ENCODE measurements around the gene COBL. TPM values are rescaled to one million over a fixed set of nuclear protein-coding genes. Genes with fewer than 3 reads are reported as not detected.

Gene COBL
- total RNA-seq, 1 experiment from 2014 or later: 1.2 TPM

DNA sequence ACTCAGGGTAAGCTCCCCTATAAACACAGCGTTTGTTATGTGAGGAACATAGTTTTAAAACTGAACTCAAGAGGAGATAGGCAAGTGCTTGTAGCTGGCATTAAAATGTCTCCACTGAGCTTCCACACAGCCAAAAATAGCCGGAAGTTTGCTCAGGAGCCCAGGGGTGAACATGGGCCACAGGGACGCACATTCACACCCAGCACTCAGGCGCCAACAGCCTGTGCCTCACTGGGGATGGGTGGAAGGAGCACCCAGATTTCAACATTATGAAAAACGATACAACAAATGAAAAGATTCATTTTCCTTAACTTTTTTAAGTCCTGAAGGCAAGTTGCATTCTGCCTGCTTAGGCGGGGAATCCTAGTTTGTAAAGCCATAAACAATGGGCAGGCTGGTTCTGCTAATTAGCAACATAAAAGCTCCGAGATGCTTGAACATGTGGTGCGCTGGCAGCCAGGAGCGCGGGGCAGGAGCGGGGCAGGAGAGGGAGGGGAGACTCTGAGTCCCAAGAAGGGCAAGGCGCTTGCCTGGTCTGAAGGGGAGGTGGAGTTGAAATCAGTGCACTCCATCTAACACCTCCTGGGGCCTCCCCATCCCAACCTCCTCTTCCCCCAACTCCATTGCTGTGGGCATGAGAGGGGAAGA lies 235.9 kb downstream of the COBL start:
- no peak for DNase-seq (ENCODE audit: low read depth)

DNA sequence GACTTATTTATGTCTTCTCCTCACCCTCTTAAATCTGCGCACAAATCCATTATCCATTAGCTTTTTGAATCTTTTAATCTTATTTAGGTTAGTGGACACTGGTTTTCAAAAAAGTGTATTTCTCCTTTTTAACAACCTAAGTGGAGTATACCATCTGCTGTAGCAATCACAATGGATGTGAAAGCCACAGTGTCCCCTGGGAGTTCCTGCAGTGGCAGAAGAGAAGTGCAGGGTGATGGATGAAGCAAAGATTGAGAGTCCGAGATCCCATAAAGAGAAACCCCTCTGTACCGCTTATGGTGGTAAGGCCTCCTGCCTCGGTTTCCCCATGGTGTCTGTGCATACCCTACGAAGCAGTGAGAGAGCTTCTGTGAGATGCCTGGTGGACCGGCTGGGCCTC lies 236.4 kb downstream of the COBL start:
- DNase-seq (ENCODE audit: low read depth): no peak

DNA sequence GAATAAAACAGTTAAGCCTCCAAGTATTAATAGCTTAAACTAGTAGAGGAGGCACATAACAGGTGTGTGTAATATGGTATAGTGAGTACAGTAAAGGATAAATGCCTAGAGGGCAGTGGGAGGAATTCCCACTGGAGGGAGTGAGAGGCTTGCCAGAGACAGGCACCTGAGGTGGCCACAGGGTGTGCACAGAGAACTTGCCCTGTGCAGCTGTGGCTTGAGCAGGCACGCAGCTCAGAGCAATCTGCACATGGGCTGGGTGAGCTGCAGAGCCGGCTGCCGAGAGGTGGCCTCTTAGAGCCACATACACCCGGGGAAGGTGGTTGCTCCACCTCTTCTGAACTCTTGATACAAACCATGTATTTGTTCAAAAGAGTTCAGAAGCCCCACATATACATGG lies 237.1 kb downstream of the COBL start:
- no peak for DNase-seq (ENCODE audit: low read depth)

DNA sequence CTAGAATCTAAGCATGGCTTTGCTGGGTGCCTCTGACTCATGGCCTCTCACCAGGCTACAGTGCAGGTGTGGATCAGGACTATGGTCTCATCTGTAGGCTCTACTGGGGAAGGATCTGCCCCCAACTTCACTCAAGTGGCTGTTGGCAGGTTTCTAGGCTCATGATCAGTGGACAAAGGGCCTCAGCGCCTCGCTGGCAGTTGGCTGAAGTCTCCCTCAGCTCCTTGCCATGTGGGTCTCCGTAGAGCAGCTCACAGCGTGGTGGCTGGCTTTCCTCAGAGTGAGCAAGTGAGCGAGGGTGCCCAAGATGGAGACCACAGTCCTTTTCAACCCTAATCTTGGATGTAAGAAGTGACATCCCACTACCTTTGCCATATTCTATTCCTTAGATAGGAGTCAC lies 238.0 kb downstream of the COBL start:
- DNase-seq (ENCODE audit: low read depth): no peak

DNA sequence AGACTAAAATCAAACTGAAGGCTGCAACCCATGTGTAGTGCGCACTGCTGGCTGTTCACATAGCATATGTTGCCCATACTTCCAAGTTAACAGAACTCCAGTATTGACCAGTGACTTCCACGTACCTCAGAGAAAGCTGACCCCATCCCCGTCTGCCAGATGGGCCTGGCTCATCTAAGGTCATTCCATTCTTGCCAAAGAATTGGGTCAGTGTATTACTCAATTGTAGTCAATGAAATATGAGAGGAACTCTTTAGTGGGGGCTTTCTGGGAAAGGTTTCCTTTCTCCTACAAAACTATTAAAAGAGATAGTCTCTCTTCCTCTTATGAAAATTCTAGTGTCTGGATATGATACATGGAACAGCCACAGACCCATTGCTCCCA lies 238.6 kb downstream of the COBL start:
- DNase-seq (ENCODE audit: low read depth): no peak

DNA sequence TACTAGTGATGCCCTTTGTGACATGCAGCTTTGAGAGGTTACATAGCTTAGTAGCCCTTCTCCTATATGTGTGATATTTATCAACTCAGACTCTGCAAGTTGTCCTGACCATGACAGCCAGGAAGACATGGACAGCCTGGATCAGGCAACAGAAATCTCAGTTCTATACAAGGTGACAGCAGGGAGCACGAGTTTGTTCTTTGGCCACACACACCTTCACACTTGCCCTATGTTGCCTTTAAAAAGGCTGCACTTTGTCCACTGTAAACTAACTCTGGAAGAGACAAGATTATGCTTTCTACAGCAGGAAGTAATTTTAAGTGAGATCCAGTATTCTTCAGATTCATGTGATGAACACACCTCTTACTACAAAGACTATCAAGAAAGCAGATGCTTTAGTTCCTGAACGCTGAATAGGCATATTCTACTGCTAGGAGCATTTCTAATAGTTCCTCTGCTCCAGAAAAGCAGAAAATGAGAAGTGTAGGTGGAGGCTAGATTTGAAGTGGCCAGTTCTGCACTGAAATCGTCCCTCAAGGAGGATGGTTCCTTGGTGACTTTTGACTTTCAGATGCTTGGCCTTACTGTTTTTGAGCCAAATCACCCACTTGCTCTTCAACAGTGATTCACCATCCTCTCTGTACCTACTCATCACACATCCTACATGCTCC lies 239.2 kb downstream of the COBL start:
- no peak for DNase-seq (ENCODE audit: low read depth)

DNA sequence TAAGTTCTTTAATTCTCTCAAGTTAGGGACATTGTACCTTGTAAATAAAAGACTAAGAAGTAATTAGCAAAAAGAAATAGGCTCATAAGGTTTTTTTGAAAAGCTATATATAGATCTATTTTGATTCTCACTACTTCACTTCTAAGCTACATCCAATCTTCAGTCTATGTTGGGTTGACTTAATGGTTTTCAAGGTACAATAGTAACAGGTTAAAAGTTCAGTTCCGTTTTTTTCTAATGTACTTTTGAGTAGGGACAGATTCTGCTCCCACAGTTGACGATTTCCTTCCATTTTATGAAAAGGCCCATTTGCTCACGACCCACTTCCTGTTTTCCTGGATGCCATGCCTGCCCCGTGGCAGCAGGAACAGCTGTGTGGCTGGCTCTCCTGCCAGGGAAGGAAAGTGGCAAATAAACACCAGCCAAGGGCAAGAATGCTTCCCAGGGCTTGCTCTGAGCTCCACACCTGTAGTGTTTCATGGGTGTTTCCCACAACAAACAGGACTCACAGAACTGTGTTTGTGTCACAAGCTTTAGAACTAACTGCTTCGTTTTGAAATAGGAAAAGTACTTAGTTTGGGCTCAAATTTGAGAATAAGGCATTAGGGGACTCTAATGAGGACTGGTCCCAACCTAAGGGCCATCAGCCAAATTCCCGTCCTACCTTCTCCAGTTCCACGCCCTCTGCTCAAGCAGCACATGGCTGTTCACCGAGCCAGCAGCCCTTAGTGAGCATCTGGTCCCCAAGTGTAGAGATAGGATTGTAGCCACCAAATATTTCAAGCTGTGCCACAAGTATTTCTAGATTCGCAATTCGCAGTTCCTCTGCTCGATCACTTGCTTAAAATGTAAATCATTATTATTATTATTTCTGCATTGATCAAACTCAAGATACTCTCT lies 240.7 kb downstream of the COBL start:
- DNase-seq (ENCODE audit: low read depth): no peak

DNA sequence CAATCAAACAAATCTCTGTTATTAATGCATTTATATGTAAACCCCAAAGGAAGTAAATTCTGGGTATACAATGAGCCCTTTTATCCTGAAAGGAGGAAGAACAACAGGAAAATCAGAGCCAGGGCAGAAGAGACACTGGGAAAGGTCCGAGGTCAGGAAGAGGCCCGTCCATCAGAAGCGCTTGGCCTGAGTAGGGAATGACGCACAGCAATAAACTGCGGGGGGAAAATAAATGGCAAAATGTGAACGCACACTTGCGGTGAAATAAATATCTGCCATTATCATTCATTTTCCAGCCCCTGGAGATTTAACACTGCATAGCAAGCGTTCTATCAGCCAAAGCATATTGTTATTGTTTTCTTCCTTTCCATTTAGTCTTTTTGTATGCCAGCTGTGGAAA lies 243.4 kb downstream of the COBL start:
- DNase-seq (ENCODE audit: low read depth): no peak

DNA sequence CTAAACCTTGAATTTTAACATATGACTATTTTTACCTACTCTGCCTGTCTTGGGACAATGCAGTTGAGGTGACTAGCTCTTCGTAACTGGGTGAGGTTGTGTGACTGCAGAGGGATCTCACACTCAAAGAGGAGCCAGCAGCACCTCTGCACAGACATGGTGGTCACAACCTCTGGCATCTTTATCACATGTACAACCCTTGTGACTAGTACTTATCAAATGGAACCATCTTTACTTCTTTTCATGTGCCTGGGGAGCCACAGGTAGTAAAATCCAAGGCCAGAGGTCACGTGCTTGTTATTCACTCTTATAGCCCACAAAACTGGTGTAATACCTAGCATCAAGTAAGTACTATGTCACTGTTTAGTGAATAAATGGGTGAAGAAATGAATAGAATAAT lies 244.3 kb downstream of the COBL start:
- DNase-seq (ENCODE audit: low read depth): no peak

DNA sequence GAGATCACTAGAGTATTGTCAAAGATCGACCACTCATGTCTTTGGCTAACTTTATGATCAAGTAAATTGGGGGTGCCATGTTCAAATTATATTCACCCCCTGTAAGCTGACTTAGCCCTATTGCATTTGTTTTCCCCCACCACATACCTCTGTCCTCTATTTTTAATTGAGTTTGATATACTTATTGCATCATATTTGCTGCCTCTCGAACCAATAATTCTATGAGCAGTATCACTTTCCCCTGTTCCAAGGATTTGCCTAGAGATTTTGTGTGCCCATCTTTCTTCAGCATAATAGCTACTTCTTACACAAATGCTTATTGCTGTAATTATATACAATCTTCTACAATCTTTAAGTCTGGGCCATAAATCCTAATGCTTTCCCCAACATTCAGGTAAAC lies 245.2 kb downstream of the COBL start:
- no peak for DNase-seq (ENCODE audit: low read depth)

DNA sequence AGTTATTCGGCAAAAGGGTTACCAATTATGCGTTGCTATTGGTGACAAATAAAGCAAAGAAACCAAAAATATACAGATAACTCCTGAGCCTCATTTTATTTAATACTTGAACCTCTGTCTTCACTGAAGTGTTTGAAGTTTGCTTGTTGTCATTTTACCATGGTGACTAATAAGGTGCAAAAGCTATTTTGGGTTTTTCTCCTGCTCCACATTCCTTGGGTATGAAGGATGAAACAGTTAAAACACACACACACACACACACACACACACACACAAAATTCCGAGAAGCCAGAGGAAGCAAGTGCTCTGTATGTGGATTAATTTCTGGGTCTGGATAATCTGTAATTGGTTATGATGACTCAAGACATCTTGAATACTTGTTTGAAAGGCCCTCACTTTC lies 246.5 kb downstream of the COBL start:
- DNase-seq (ENCODE audit: low read depth): no peak

DNA sequence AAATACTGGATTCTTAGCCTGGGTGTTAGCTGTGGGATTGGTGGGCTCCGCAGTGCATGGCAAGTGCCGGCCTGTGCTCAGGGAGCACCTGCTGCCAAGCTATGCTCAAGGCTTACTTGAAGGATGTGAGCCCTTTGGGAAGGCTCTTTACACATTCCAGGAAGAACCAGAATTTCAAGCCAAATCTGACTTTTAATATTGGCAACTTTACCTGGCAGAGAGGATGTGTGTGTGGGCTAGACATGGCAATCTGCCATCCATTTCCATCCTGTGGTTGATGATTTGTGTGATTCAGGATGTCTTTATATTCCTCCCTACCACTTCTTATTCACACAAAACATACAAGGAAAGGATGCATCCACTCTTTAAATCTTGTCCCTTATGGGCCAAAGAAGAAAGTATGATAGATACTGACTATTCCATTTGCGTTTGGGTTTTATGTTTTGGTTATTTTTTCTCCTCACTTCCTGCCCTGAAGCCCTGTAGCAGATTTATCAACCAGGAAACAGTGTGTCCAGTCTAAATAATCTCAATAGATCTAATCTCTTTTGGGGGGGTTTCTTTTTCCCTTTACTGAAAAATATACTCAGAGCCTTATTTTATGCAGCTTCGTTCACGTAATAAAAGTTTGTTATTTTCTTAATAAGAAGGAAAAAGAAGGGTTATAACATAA lies 247.1 kb downstream of the COBL start:
- DNase-seq (ENCODE audit: low read depth): peak; percentile 36

DNA sequence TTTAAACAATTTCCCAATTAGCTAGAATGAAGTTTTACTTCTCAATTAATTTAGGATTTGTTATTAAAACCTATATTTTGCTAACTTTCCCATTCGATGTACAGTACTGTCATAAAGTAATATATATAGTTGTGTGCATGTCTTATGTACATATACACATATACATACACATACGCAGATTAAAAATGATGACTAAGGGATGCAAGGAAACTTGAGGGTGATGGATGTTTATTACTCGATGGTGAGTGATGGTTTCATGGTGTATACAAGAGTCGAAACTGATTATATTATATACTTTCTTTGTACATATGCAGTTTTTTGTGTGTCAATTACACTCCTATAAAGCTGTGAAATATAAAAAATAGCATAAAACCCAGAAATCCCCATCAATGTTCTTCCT lies 248.2 kb downstream of the COBL start:
- DNase-seq (ENCODE audit: low read depth): no peak

DNA sequence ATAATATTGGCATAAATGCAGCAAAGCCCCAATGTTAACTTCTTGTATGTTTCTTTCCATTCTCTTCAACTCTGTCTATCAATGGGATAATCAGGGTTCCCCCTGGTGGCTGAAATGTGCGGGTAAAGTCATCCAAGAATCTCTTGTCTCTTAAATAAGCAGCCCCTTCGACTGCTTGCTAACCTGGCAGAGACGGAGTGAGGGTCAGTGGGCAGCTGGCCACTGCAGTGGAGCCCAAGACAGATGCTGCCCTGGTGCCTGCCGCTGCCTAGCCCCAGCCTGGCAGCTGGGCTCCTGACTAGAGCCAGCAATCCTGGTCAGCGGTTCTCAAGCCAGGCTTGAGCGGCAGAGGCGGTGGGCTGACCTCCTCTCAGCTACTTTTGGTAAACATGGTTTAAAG lies 248.9 kb downstream of the COBL start:
- peak; percentile 41 for DNase-seq (ENCODE audit: low read depth)

DNA sequence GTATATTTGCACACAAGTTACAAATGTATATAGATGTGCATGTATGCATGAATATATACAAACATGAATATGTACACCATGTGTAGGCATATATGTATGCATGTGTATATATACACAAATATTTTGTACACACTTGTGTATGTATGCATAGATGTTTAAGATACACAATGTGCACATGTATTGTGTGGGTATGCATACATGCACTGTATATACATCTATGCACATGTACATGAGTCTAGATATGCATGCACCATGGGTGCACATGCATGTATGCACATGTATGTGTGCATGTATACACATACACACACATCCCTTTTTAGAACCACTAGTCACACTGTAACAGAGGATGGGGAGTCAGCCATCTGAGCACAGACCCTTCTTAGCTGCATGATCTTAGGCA lies 249.4 kb downstream of the COBL start:
- DNase-seq (ENCODE audit: low read depth): no peak

DNA sequence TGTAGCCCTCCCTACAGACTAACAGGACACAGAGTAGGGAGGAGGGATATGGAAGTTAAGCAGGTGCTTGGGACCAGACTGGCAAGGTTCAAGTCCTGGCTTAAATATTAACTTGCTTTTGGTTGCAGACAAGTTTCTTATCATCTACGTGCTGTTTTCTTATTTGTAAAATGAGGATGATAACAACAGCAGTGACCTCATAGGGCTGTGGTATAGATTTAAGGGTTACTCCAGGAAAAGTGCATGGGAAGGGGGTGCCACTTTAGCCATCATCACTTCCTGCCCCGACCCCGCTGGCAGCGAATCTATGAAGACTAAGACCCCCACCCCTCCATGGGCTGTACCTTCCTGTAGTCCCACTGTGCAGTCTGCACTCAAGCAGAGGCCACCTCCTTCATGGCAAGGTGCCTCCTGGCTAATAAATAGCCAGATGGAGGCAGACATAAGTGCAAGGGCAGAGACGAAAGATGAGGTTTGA lies 250.2 kb downstream of the COBL start:
- DNase-seq (ENCODE audit: low read depth): no peak

DNA sequence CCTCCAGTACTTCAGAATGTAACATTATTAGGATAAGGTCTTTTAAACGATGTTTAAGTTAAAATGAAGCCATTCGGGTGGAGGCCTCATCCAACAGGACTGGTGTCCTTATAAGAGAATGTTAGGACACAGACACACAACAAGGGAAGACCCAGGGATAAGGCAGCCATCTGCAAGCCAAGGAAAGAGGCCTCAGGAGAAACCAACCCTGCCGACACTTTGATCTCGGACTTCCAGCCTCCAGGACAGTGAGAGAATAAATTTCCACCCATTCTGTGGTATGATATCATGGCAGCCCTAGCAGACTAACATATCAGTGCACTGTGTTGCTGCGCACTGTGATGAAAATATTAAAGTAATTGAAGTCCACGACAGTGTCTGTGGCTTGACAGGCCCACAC lies 250.8 kb downstream of the COBL start:
- no peak for DNase-seq (ENCODE audit: low read depth)

DNA sequence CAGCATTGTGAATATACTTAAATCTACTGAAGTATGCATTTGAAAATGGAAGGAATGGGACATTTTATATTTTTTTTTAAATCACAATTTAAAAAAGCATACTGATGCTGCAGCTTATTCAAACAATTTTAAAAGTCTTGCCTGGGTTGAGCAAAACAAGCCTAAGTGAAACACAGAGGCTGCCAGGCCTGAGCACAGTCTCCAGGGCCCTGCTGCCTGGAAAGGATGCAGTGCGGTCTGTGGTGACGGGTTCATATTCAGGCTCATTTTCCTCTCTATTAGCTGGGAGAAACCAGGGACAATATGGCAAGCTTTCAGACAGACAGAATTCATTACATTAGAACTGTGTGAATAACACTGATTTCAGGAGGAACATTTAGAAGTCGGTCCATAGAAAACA lies 251.9 kb downstream of the COBL start:
- DNase-seq (ENCODE audit: low read depth): no peak

DNA sequence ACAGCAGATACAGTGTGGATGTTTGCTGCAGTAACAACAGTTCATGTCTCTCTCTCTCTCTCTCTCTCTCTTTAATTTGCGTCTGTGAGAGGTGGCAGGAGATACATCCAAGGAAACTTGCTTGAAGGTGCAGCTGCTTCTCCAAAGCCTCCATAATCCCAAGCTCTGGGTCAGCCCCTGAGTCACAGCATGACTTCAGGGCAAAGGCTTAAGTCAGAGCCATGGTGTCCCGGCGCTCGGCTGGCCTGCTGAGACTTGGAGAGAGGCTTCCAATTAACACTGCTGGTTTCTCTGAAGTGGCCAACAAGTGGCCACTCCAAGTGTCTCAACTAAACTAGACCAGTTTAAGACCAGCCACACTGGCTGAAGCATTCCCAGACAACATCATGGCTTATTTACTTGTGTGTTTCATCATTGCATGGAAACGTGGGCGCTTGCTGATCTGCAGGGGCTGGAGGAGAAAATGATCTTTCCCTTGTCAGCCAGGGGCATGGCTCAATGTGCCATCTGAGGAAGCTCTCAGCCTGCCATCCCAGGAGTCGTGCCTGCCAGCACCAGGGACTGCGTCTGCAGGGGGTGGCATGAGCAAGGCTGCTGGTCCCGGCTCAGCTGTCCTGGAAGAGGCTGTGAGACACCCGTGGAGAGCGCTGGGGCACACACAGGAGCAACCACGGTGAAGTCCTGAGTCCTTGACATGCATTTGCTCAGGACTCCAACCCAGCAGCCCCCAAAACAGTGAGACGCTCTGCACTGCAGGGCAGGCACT lies 254.2 kb downstream of the COBL start:
- DNase-seq (ENCODE audit: low read depth): no peak

DNA sequence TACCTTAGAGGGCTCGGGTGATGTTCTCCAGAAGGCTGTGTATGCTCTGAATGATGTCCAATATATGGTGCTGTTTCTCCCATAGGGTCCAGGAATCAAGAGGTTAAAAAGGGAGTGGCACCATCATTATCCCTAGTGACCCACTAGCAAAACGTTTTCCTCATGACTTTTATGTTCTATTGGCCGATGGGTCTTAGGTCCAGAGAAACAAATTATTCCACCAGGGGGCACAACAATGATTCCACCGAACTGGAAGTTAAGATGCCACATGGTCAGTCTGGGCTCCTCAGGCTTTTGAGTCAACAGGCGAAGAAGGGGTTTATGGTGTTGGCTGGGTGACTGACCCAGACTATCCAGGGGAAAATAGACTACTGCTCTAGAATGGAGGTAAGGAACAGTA lies 256.1 kb downstream of the COBL start:
- no peak for DNase-seq (ENCODE audit: low read depth)

DNA sequence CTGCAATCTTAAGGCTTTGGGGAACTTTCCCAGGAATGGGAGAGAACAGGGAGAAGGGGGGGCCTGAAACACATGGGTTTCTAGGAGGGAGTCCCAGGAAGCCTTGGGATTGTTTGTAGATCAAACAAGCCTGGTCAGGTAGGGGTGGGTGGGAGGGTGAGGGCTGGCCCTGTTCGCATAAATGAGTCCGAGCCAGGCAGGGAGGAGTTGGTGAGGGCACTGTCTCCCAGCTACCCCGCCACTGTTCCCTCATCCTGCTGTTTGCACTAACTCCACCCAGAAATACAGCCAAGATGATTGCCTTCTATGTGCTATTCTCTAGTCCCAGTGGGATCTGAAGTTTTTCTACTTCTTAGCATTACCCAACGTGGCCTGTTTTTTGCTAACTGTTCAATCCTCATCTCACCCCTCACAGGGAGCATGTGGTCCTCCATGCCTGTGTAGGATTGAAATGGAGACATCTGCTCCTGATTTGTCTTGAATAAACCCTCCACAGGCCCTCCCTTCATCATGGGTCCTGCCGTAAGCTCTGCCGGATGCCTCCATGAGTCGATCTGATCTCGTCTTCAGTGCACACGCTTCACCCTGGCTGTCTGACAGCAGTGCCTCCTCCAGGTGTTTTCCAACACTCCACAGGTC lies 257.0 kb downstream of the COBL start:
- no peak for DNase-seq (ENCODE audit: low read depth)
